WTC11 (cell line): ENCODE measurements around the gene PPAN. TPM values are rescaled to one million over a fixed set of nuclear protein-coding genes. Genes with fewer than 3 reads are reported as not detected.

ENCODE experiments used
- ATAC-seq: fragments of 200-7000 bp; cut with Tn5 transposase; 2 replicates; pipeline ENCODE4 v1.10.0; 2021; ENCODE audit warnings: mild to moderate bottlenecking, moderate library complexity
- CTCF ChIA-PET: fragments of 300-600 bp; sonication (Branson Sonifier 250); formaldehyde crosslinking; loops from one replicate; lab custom pipeline; 2021; ENCODE audit warnings: antibody characterized with exemption; lab: Charles Lee
- POLR2A ChIA-PET: fragments of 350-600 bp; sonication (Branson Sonifier 250); formaldehyde crosslinking; loops from one replicate; lab custom pipeline; 2021; ENCODE audit warnings: antibody characterized with exemption; lab: Charles Lee
- DNase-seq: peaks from one replicate; pipeline ENCODE4 v3.0.0; 2021; ENCODE audit warnings: low spot score
- H3K27ac Mint-ChIP-seq: 2 replicates; pipeline ENCODE4 v1.8.0; 2021; ENCODE audit warnings: mixed read lengths
- H3K27me3 Mint-ChIP-seq: 2 replicates; pipeline ENCODE4 v1.8.0; 2021; ENCODE audit warnings: low read depth, mild to moderate bottlenecking, moderate library complexity, mixed read lengths
- H3K36me3 Mint-ChIP-seq: 2 replicates; pipeline ENCODE4 v1.8.0; 2021; ENCODE audit warnings: mixed read lengths
- H3K4me1 Mint-ChIP-seq: 2 replicates; pipeline ENCODE4 v1.8.0; 2022; ENCODE audit warnings: mixed read lengths
- H3K4me3 Mint-ChIP-seq: 2 replicates; pipeline ENCODE4 v1.8.0; 2021; ENCODE audit warnings: mild to moderate bottlenecking, moderate library complexity, mixed read lengths
- H3K9me3 Mint-ChIP-seq: 2 replicates; pipeline ENCODE4 v1.8.0; 2021; ENCODE audit warnings: mixed read lengths
- EMX1 ChIP-seq: fragments of 250-450 bp; sonication (Bioruptor Pico); IDR thresholded peaks from 2 replicates; pipeline ENCODE4 v1.8.0; 2021; ENCODE audit warnings: mild to moderate bottlenecking
- FOXJ3 ChIP-seq: sonication (generic); formaldehyde crosslinking; IDR thresholded peaks from 2 replicates; pipeline ENCODE4 v1.9.0; 2021; ENCODE audit warnings: missing genetic modification reagents, mild to moderate bottlenecking, borderline replicate concordance
- FOXP1 ChIP-seq: sonication (generic); formaldehyde crosslinking; IDR thresholded peaks from 2 replicates; pipeline ENCODE4 v1.8.0; 2022; ENCODE audit warnings: missing genetic modification reagents, mild to moderate bottlenecking, moderate library complexity, borderline replicate concordance
- IRF2 ChIP-seq: sonication (generic); formaldehyde crosslinking; IDR thresholded peaks from 2 replicates; pipeline ENCODE4 v1.8.0; 2022; ENCODE audit warnings: low read depth, missing genetic modification reagents, borderline replicate concordance
- NR1H2 ChIP-seq: sonication (generic); formaldehyde crosslinking; IDR thresholded peaks from 2 replicates; pipeline ENCODE4 v1.9.0; 2021; ENCODE audit warnings: mild to moderate bottlenecking, moderate library complexity, missing genetic modification reagents
- NR3C1 ChIP-seq: sonication (generic); formaldehyde crosslinking; conservative IDR thresholded peaks from 2 replicates; pipeline ENCODE4 v1.8.1; 2023; ENCODE audit warnings: low read depth, mild to moderate bottlenecking, missing genetic modification reagents
- SMAD3 ChIP-seq: sonication (generic); formaldehyde crosslinking; IDR thresholded peaks from 2 replicates; pipeline ENCODE4 v1.8.0; 2022; ENCODE audit warnings: missing genetic modification reagents, mild to moderate bottlenecking, borderline replicate concordance
- SMAD4 ChIP-seq: sonication (generic); formaldehyde crosslinking; IDR thresholded peaks from 2 replicates; pipeline ENCODE4 v1.8.0; 2022; ENCODE audit warnings: mild to moderate bottlenecking, missing genetic modification reagents
- TEAD1 ChIP-seq: sonication (generic); formaldehyde crosslinking; IDR thresholded peaks from 2 replicates; pipeline ENCODE4 v1.8.0; 2022; ENCODE audit warnings: mild to moderate bottlenecking, missing genetic modification reagents
- TEAD4 ChIP-seq: sonication (generic); formaldehyde crosslinking; IDR thresholded peaks from 2 replicates; pipeline ENCODE4 v1.8.0; 2022; ENCODE audit warnings: mild to moderate bottlenecking, missing genetic modification reagents
- ZNF219 ChIP-seq: sonication (generic); formaldehyde crosslinking; IDR thresholded peaks from 2 replicates; pipeline ENCODE4 v1.8.0; 2023; ENCODE audit warnings: missing genetic modification reagents, mild to moderate bottlenecking, borderline replicate concordance
- ZNF263 ChIP-seq: sonication (generic); formaldehyde crosslinking; IDR thresholded peaks from 2 replicates; pipeline ENCODE4 v1.8.1; 2022; ENCODE audit warnings: low read depth, mild to moderate bottlenecking, moderate library complexity, missing genetic modification reagents
- ZNF423 ChIP-seq: fragments of 250-450 bp; sonication (Bioruptor Pico); IDR thresholded peaks from 2 replicates; pipeline ENCODE4 v2.1.2; 2022; ENCODE audit warnings: mild to moderate bottlenecking, moderate library complexity
- ZNF671 ChIP-seq: fragments of 250-450 bp; sonication (Bioruptor Pico); IDR thresholded peaks from 2 replicates; pipeline ENCODE4 v1.8.0; 2021; ENCODE audit warnings: mild to moderate bottlenecking
- total RNA-seq: library from RNA; stranded (reverse); gene quantifications from 3 replicates; pipeline ENCODE4 v1.2.3, GENCODE V29; 2021
- TF ChIP-seq, protein P1 (sequence below): sonication (generic); formaldehyde crosslinking; conservative IDR thresholded peaks from 2 replicates; pipeline ENCODE4 v1.8.1; 2023; ENCODE audit warnings: mild to moderate bottlenecking, low read depth, missing genetic modification reagents, moderate library complexity
- TF ChIP-seq, protein P2 (sequence below): sonication (generic); formaldehyde crosslinking; IDR thresholded peaks from 2 replicates; pipeline ENCODE4 v1.8.0; 2023; ENCODE audit warnings: missing genetic modification reagents
- TF ChIP-seq, protein P3 (sequence below): fragments of 250-450 bp; sonication (Bioruptor Pico); IDR thresholded peaks from 2 replicates; pipeline ENCODE4 v2.1.2; 2022; ENCODE audit warnings: mild to moderate bottlenecking, moderate library complexity
- TF ChIP-seq, protein P4 (sequence below): fragments of 250-450 bp; sonication (Bioruptor Pico); IDR thresholded peaks from 2 replicates; pipeline ENCODE4 v1.9.0; 2021; ENCODE audit warnings: moderate library complexity, mild to moderate bottlenecking, inconsistent platforms, borderline replicate concordance
- TF ChIP-seq, protein P5 (sequence below): sonication (generic); formaldehyde crosslinking; IDR thresholded peaks from 2 replicates; pipeline ENCODE4 v1.8.1; 2022; ENCODE audit warnings: low read depth, missing genetic modification reagents, borderline replicate concordance
- TF ChIP-seq, protein P6 (sequence below): sonication (generic); formaldehyde crosslinking; IDR thresholded peaks from 2 replicates; pipeline ENCODE4 v1.8.1; 2023; ENCODE audit warnings: mild to moderate bottlenecking, missing genetic modification reagents

PPAN gene
- total RNA-seq, 1 experiment from 2014 or later = 83.7 TPM

DNA sequence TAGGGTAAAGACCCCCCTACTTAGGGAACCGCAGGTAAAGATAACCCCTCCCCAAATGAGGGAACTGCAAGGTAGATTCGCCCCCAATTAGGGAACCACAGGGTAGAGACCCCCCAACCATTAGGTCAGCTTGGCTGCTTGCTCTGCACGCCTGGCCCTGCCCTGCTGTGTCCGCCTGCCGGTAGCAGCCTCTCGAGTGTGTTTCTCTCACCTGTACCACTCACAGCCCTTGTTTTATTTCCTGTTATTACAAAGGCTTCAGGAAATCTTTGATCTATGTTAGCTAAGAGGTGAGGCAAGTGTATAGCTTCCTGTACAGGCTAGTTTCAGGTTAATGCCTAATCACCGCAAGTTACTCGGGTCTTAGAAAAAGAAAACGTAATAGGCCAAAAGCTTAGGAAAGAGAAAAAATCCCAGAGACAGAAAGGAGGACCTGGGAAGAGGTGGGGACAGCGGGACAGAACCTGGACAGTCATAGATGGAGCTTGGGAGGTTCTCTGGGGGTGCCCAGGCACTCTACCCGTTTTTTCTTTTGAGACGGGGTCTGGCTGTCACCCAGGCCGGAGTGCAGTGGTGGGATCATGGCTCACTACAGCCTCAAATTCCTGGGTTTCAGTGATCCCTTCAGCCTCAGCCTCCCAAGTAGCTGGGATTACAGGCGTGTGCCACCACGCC lies 36.7 kb downstream of the PPAN start:
- no peaks in the 10 kb centered on the region for H3K4me1 Mint-ChIP-seq
- H3K4me3 Mint-ChIP-seq = no peak overlapping the region
- ChIA-PET POLR2A (no interaction called here), CTCF (interaction anchor here (0.6 kb wide), 1 partner anchor 44 kb away, joined by 4 read pairs; no protein-coding TSS in a partner anchor)
- ATAC-seq (no peak), DNase-seq (no peak)
- no peaks in the 10 kb centered on the region for H3K27me3 Mint-ChIP-seq
- H3K9me3 Mint-ChIP-seq = no peaks in the 10 kb centered on the region
- no peak overlapping the region for H3K27ac Mint-ChIP-seq
- TF ChIP-seq EMX1 (CRISPR knock-in tag) (no peak), IRF2 (CRISPR knock-in tag) (no peak), TEAD1 (no peak), ZNF671 (CRISPR knock-in tag) (no peak), ZNF219 (CRISPR knock-in tag) (no peak), ZNF263 (no peak), NR1H2 (CRISPR knock-in tag) (no peak), FOXP1 (CRISPR knock-in tag) (no peak), NR3C1 (no peak), TEAD4 (CRISPR knock-in tag) (no peak), ZNF423 (CRISPR knock-in tag) (no peak), SMAD4 (no peak), FOXJ3 (CRISPR knock-in tag) (no peak), SMAD3 (CRISPR knock-in tag) (no peak)
- TF ChIP-seq, protein P1, sequence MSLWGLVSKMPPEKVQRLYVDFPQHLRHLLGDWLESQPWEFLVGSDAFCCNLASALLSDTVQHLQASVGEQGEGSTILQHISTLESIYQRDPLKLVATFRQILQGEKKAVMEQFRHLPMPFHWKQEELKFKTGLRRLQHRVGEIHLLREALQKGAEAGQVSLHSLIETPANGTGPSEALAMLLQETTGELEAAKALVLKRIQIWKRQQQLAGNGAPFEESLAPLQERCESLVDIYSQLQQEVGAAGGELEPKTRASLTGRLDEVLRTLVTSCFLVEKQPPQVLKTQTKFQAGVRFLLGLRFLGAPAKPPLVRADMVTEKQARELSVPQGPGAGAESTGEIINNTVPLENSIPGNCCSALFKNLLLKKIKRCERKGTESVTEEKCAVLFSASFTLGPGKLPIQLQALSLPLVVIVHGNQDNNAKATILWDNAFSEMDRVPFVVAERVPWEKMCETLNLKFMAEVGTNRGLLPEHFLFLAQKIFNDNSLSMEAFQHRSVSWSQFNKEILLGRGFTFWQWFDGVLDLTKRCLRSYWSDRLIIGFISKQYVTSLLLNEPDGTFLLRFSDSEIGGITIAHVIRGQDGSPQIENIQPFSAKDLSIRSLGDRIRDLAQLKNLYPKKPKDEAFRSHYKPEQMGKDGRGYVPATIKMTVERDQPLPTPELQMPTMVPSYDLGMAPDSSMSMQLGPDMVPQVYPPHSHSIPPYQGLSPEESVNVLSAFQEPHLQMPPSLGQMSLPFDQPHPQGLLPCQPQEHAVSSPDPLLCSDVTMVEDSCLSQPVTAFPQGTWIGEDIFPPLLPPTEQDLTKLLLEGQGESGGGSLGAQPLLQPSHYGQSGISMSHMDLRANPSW (CRISPR knock-in tag) = no peak
- TF ChIP-seq, protein P2, sequence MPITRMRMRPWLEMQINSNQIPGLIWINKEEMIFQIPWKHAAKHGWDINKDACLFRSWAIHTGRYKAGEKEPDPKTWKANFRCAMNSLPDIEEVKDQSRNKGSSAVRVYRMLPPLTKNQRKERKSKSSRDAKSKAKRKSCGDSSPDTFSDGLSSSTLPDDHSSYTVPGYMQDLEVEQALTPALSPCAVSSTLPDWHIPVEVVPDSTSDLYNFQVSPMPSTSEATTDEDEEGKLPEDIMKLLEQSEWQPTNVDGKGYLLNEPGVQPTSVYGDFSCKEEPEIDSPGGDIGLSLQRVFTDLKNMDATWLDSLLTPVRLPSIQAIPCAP = no peak
- TF ChIP-seq, protein P3, sequence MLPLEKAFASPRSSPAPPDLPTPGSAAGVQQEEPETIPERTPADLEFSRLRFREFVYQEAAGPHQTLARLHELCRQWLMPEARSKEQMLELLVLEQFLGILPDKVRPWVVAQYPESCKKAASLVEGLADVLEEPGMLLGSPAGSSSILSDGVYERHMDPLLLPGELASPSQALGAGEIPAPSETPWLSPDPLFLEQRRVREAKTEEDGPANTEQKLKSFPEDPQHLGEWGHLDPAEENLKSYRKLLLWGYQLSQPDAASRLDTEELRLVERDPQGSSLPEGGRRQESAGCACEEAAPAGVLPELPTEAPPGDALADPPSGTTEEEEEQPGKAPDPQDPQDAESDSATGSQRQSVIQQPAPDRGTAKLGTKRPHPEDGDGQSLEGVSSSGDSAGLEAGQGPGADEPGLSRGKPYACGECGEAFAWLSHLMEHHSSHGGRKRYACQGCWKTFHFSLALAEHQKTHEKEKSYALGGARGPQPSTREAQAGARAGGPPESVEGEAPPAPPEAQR = no peak
- TF ChIP-seq, protein P4, sequence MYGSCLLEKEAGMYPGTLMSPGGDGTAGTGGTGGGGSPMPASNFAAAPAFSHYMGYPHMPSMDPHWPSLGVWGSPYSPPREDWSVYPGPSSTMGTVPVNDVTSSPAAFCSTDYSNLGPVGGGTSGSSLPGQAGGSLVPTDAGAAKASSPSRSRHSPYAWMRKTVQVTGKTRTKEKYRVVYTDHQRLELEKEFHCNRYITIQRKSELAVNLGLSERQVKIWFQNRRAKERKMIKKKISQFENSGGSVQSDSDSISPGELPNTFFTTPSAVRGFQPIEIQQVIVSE (CRISPR knock-in tag) = no peak
- TF ChIP-seq, protein P5, sequence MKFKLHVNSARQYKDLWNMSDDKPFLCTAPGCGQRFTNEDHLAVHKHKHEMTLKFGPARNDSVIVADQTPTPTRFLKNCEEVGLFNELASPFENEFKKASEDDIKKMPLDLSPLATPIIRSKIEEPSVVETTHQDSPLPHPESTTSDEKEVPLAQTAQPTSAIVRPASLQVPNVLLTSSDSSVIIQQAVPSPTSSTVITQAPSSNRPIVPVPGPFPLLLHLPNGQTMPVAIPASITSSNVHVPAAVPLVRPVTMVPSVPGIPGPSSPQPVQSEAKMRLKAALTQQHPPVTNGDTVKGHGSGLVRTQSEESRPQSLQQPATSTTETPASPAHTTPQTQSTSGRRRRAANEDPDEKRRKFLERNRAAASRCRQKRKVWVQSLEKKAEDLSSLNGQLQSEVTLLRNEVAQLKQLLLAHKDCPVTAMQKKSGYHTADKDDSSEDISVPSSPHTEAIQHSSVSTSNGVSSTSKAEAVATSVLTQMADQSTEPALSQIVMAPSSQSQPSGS (CRISPR knock-in tag) = no peak
- TF ChIP-seq, protein P6, sequence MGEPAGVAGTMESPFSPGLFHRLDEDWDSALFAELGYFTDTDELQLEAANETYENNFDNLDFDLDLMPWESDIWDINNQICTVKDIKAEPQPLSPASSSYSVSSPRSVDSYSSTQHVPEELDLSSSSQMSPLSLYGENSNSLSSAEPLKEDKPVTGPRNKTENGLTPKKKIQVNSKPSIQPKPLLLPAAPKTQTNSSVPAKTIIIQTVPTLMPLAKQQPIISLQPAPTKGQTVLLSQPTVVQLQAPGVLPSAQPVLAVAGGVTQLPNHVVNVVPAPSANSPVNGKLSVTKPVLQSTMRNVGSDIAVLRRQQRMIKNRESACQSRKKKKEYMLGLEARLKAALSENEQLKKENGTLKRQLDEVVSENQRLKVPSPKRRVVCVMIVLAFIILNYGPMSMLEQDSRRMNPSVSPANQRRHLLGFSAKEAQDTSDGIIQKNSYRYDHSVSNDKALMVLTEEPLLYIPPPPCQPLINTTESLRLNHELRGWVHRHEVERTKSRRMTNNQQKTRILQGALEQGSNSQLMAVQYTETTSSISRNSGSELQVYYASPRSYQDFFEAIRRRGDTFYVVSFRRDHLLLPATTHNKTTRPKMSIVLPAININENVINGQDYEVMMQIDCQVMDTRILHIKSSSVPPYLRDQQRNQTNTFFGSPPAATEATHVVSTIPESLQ (CRISPR knock-in tag) = no peak
- H3K36me3 Mint-ChIP-seq = peaks cover 73% of the 10 kb centered on the region
